BLaER1 (cell line): ENCODE results near the gene STAT6.

Source experiments
- H3K27ac ChIP-seq: shearing (Covaris generic); formaldehyde crosslinking; 2 replicates; pipeline ENCODE4 v1.8.1; 2022
- H3K27me3 ChIP-seq: shearing (Covaris generic); formaldehyde crosslinking; 2 replicates; pipeline ENCODE4 v1.8.1; 2022
- H3K36me3 ChIP-seq: shearing (Covaris generic); formaldehyde crosslinking; 2 replicates; pipeline ENCODE4 v1.8.1; 2022
- H3K4me1 ChIP-seq: shearing (Covaris generic); formaldehyde crosslinking; 2 replicates; pipeline ENCODE4 v1.8.1; 2022
- H3K4me2 ChIP-seq: shearing (Covaris generic); formaldehyde crosslinking; 2 replicates; pipeline ENCODE4 v1.8.1; 2022
- H3K4me3 ChIP-seq: shearing (Covaris generic); formaldehyde crosslinking; 2 replicates; pipeline ENCODE4 v1.8.1; 2022
- H3K9ac ChIP-seq: shearing (Covaris generic); formaldehyde crosslinking; 2 replicates; pipeline ENCODE4 v1.8.1; 2022
- H3K9me3 ChIP-seq: shearing (Covaris generic); formaldehyde crosslinking; 2 replicates; pipeline ENCODE4 v1.8.1; 2022
- H4K20me1 ChIP-seq: shearing (Covaris generic); formaldehyde crosslinking; 2 replicates; pipeline ENCODE4 v1.8.1; 2022
- Cebpa-rat ChIP-seq: shearing (Covaris generic); IDR thresholded peaks from 2 replicates; pipeline ENCODE4 v1.8.1; 2022

The STAT6 gene

GRCh38 chr12:57094208-57095160 lies 16.7 kb downstream of the STAT6 start:
- peaks cover 55% of the 10 kb centered on the region for H4K20me1 ChIP-seq
- H3K4me3 ChIP-seq: no peak overlapping the region
- peaks cover 79% of the 10 kb centered on the region for H3K4me1 ChIP-seq
- peak overlapping the region; percentile 57 for H3K27ac ChIP-seq
- no peaks in the 10 kb centered on the region for H3K9me3 ChIP-seq
- H3K36me3 ChIP-seq: peaks cover 82% of the 10 kb centered on the region
- peak overlapping the region; percentile 27 for H3K9ac ChIP-seq
- TF ChIP-seq Cebpa-rat: no peak
- H3K4me2 ChIP-seq: peak overlapping the region; percentile 78
- H3K27me3 ChIP-seq: no peaks in the 10 kb centered on the region

- H3K4me1 ChIP-seq: peaks cover 70% of the 10 kb centered on the region
- no peaks in the 10 kb centered on the region for H3K27me3 ChIP-seq
- H3K27ac ChIP-seq: peak overlapping the region; percentile 57
- H3K4me2 ChIP-seq: peak overlapping the region; percentile 78
- no peak for TF ChIP-seq Cebpa-rat
- peak overlapping the region; percentile 33; the same call in 1 of the 2 replicates for H3K9ac ChIP-seq
- H3K36me3 ChIP-seq: peaks cover 74% of the 10 kb centered on the region
- H3K9me3 ChIP-seq: no peaks in the 10 kb centered on the region
- 0 out of 2 replicates have a peak overlapping the region, but pooled peaks have one; percentile 12 for H3K4me3 ChIP-seq
- H4K20me1 ChIP-seq: peaks cover 50% of the 10 kb centered on the region
Observed at GRCh38 chr12:57093415-57094207, 17.6 kb downstream of the STAT6 start.

- Histone ChIP-seq H3K27me3 (no peaks in the 10 kb centered on the region), H3K4me3 (no peak overlapping the region), H3K9me3 (no peaks in the 10 kb centered on the region), H3K27ac (no peak overlapping the region), H3K36me3 (peaks cover 67% of the 10 kb centered on the region), H3K4me1 (peaks cover 68% of the 10 kb centered on the region), H4K20me1 (peaks cover 50% of the 10 kb centered on the region), H3K9ac (0 out of 2 replicates have a peak overlapping the region, but pooled peaks have one; percentile 16), H3K4me2 (peak overlapping the region; percentile 78)
- no peak for TF ChIP-seq Cebpa-rat
Observed at GRCh38 chr12:57092876-57093414, 18.2 kb downstream of the STAT6 start.

GRCh38 chr12:57092529-57092862 lies 18.7 kb downstream of the STAT6 start:
- no peak for TF ChIP-seq Cebpa-rat
- Histone ChIP-seq H3K27me3 (no peaks in the 10 kb centered on the region), H3K4me2 (no peak overlapping the region), H3K36me3 (peaks cover 63% of the 10 kb centered on the region), H3K27ac (0 out of 2 replicates have a peak overlapping the region, but pooled peaks have one; percentile 35), H3K4me1 (peaks cover 64% of the 10 kb centered on the region), H3K9ac (0 out of 2 replicates have a peak overlapping the region, but pooled peaks have one; percentile 16), H4K20me1 (peaks cover 50% of the 10 kb centered on the region), H3K4me3 (no peak overlapping the region), H3K9me3 (no peaks in the 10 kb centered on the region)

- H3K36me3 ChIP-seq: peaks cover 56% of the 10 kb centered on the region
Observed at GRCh38 chr12:57091638-57092528, 19.3 kb downstream of the STAT6 start.

GRCh38 chr12:57090924-57091637 lies 20.1 kb downstream of the STAT6 start:
- Histone ChIP-seq H3K27ac (peak overlapping the region; percentile 82; the same call in 1 of the 2 replicates), H3K4me3 (peak overlapping the region; percentile 90; the same call in 1 of the 2 replicates), H3K9ac (peak overlapping the region; percentile 88), H3K9me3 (no peaks in the 10 kb centered on the region), H3K4me1 (peaks cover 54% of the 10 kb centered on the region), H3K36me3 (peaks cover 48% of the 10 kb centered on the region), H3K4me2 (peak overlapping the region; percentile 87), H4K20me1 (peaks cover 46% of the 10 kb centered on the region), H3K27me3 (no peaks in the 10 kb centered on the region)
- TF ChIP-seq Cebpa-rat: no peak

More at GRCh38 chr12:57091638-57092528, 19.3 kb downstream of the STAT6 start:
- TF ChIP-seq Cebpa-rat: no peak
- H3K9me3 ChIP-seq: no peaks in the 10 kb centered on the region
- H3K4me3 ChIP-seq: no peak overlapping the region
- H3K4me1 ChIP-seq: peaks cover 58% of the 10 kb centered on the region
- peak overlapping the region; percentile 87 for H3K4me2 ChIP-seq
- H4K20me1 ChIP-seq: peaks cover 50% of the 10 kb centered on the region
- 0 out of 2 replicates have a peak overlapping the region, but pooled peaks have one; percentile 88 for H3K9ac ChIP-seq
- no peaks in the 10 kb centered on the region for H3K27me3 ChIP-seq
- peak overlapping the region; percentile 35; the same call in 1 of the 2 replicates for H3K27ac ChIP-seq

- H4K20me1 ChIP-seq: peaks cover 42% of the 10 kb centered on the region
- no peak for TF ChIP-seq Cebpa-rat
- H3K4me2 ChIP-seq: peak overlapping the region; percentile 87
- peak overlapping the region; percentile 82; the same call in 1 of the 2 replicates for H3K27ac ChIP-seq
- peak overlapping the region; percentile 90 for H3K4me3 ChIP-seq
- peaks cover 42% of the 10 kb centered on the region for H3K36me3 ChIP-seq
- H3K27me3 ChIP-seq: no peaks in the 10 kb centered on the region
- peaks cover 54% of the 10 kb centered on the region for H3K4me1 ChIP-seq
- peak overlapping the region; percentile 88 for H3K9ac ChIP-seq
- no peaks in the 10 kb centered on the region for H3K9me3 ChIP-seq
Observed at GRCh38 chr12:57090490-57090889, 20.7 kb downstream of the STAT6 start.
